Upper lobe of left lung (tissue), 4 donors: Measurements from ENCODE around the gene KCNMA1.

Source experiments
- EP300 ChIP-seq, 4 donors: sonication (generic); formaldehyde crosslinking; IDR thresholded peaks; one replicate each; pipeline ENCODE4 v1.5.1; 2017; ENCODE audit warnings: antibody characterized with exemption in 4 of 4, control low read depth in 2 of 4
- POLR2A ChIP-seq, 4 donors: fragments of 450-650 bp; IDR thresholded peaks; one replicate each; pipeline ENCODE4 v1.5.1; 2016 to 2017; ENCODE audit warnings: antibody characterized with exemption in 4 of 4, mild to moderate bottlenecking in 2 of 4
- POLR2AphosphoS5 ChIP-seq, 2 donors: sonication (generic); formaldehyde crosslinking; IDR thresholded peaks; one replicate each; pipeline ENCODE4 v1.5.1; 2017; ENCODE audit warnings: antibody characterized with exemption in 2 of 2
- TF ChIP-seq, protein P1 (sequence below), 6 experiments: fragments of 450-650 bp in 4 of 6; fragments of 200-600 bp in 2 of 6; sonication (generic) in 2 of 6; IDR thresholded peaks; one replicate each; pipeline ENCODE4 v1.5.1; 2016 to 2019; ENCODE audit warnings: antibody characterized with exemption in 6 of 6

- no peak for TF ChIP-seq EP300 (IDR thresholded peaks at IDR 0.05)
- no peak for TF ChIP-seq POLR2AphosphoS5 (IDR thresholded peaks at IDR 0.05)
- TF ChIP-seq, protein P1, sequence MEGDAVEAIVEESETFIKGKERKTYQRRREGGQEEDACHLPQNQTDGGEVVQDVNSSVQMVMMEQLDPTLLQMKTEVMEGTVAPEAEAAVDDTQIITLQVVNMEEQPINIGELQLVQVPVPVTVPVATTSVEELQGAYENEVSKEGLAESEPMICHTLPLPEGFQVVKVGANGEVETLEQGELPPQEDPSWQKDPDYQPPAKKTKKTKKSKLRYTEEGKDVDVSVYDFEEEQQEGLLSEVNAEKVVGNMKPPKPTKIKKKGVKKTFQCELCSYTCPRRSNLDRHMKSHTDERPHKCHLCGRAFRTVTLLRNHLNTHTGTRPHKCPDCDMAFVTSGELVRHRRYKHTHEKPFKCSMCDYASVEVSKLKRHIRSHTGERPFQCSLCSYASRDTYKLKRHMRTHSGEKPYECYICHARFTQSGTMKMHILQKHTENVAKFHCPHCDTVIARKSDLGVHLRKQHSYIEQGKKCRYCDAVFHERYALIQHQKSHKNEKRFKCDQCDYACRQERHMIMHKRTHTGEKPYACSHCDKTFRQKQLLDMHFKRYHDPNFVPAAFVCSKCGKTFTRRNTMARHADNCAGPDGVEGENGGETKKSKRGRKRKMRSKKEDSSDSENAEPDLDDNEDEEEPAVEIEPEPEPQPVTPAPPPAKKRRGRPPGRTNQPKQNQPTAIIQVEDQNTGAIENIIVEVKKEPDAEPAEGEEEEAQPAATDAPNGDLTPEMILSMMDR (IDR thresholded peaks at IDR 0.05): no peak
- no peak for TF ChIP-seq POLR2A (IDR thresholded peaks at IDR 0.05)
Observed at GRCh38 chr10:77207828-77208185, 429.8 kb downstream of the KCNMA1 start.
